DOHH2 (cell line): ENCODE measurements around the gene TMEM80.

Experiments
- EZH2phosphoT487 ChIP-seq: fragments of 200-600 bp; sonication (generic); IDR thresholded peaks from 2 replicates; pipeline ENCODE4 v1.6.1; 2017; ENCODE audit warnings: borderline replicate concordance, mild to moderate bottlenecking, antibody characterized with exemption, low read length, moderate library complexity, mixed read lengths
- TF ChIP-seq, protein P1 (sequence below): fragments of 200-600 bp; sonication (generic); IDR thresholded peaks from one replicate; pipeline ENCODE4 v1.5.1; 2014; ENCODE audit warnings: antibody characterized with exemption, mild to moderate bottlenecking, low read depth, low read length; ENCODE audit not compliant: poor library complexity, severe bottlenecking

DNA sequence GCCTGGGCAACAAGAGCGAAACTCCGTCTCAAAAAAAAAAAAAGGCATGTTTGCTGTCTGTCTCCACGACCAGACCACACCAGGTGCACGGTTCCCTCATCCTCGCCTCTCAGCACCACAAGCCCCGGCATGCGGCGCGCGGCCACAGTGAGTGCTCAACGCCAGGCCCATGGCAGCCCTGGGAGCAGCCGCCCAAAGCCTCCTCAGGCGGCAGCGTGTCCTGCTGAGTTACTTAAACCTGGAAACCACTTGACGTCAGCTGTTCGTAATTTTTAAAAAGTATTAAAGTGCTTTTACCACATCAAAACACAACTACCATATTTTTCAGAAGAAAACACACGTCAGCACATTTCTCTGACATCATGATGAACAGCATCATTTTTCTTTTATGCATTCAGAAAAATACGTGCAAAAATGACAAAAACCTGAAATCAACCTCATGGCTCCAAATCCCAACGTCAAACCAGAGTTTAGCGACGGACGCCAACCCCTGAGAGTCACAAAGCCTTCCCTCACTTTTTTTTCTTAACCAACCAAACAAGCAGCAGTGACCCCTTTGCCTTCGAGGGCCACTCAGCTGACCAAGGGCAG, 2.7 kb upstream of the TMEM80 start:
- TF ChIP-seq, protein P1, sequence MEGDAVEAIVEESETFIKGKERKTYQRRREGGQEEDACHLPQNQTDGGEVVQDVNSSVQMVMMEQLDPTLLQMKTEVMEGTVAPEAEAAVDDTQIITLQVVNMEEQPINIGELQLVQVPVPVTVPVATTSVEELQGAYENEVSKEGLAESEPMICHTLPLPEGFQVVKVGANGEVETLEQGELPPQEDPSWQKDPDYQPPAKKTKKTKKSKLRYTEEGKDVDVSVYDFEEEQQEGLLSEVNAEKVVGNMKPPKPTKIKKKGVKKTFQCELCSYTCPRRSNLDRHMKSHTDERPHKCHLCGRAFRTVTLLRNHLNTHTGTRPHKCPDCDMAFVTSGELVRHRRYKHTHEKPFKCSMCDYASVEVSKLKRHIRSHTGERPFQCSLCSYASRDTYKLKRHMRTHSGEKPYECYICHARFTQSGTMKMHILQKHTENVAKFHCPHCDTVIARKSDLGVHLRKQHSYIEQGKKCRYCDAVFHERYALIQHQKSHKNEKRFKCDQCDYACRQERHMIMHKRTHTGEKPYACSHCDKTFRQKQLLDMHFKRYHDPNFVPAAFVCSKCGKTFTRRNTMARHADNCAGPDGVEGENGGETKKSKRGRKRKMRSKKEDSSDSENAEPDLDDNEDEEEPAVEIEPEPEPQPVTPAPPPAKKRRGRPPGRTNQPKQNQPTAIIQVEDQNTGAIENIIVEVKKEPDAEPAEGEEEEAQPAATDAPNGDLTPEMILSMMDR: no peak
- no peak for TF ChIP-seq EZH2phosphoT487
